Measurements from ENCODE around the gene FOXO3.
"Not testable (repeated sequence)": the region's sequence is repeated elsewhere in the genome, so short reads cannot be mapped to it uniquely, and the experiment has no call there.

Gene FOXO3

GRCh38 chr6:108560463-108561308 is at the start of gene FOXO3:
Gene FOXO3, plus strand, starts transcription at chr6:108560917. Its CDS starts 292 bp downstream, at chr6:108561209.
- DNase-seq = peak; percentile 33

DNA sequence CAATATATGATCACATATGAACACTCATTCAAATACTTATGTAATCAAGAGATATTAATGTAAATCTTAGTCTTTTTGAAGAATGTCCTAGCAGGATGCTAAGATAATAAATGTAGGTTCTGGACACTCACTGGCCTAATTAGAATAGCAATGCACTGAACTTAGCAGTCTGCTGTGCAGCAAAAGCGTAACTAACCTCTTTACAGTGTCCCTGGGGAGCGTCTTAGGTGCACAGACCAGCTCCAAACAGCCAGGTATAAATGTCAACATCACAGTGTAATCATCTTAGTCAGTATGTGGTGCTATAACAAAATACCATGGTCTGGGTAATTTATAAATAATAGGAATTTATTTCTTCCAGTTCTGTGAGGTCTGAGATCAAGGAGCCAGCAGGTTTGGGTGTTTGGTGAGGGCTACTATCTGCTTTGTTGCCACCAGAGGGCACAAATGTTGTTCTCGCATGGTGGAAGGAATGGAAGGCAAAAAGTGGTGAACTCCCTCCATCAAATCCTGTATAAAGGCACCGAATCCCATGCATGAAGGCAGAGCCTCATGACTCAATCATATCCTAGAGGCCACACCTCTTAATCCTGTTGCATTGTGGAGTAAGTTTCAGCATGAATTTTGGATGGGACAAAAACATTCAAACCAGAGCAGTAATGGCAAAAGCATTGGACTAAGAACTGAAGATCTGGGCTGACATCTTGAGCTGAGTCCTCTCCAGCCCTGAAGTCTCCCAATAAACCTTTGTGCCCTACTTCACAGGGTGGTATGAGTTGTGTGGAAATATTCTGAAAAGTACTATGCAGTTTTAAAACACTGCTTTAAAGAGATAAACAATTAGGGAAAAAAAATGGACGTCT is 41.8 kb upstream of the FOXO3 start:
- DNase-seq = no peak

GRCh38 chr6:108521616-108522107 is 39.1 kb upstream of the FOXO3 start:
- DNase-seq = no peak

DNA sequence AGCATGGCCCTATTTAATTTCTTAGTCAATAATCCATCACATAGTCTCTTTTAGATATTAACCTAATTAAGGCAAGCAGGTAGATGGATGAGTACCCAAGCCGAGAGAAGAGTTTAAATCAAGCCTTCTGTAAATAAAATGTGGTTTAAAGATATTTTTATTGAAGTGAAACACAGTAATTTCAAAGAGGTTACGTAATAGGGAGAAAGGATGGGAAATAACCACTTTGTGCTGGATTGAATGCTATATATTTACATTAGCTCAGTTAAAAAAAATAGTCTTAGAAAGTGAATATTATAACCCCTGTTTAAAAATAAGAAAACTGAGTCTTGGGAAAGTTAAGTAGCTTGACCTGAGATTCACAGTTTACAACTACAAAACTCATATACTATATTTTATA is 37.0 kb upstream of the FOXO3 start:
- DNase-seq = no peak

- no peak for DNase-seq
Measured at GRCh38 chr6:108524528-108525248, 36.0 kb upstream of the FOXO3 start.

GRCh38 chr6:108526739-108527174 is 34.0 kb upstream of the FOXO3 start:
- no peak for DNase-seq

DNA sequence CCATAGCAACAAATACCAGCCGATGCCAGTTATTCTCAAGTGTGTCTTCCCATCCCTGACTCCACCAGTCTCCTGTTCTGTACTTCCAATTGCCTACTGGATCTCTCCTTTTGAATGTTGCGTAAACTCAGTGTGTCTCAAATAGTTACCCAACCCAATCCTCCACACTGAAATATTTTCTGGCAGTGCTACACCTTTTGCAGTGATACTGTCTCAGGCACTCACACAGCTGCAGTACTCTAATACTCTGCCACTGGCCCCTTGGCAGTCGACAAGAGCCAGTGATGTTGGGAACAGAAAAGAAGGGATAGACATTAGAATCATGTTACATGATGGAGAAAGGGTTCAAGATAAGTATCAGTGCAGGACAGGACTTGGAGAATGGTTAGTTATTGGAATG is 31.8 kb upstream of the FOXO3 start:
- no peak for DNase-seq

- no peak for DNase-seq
Measured at GRCh38 chr6:108531332-108531731, 29.4 kb upstream of the FOXO3 start.

DNA sequence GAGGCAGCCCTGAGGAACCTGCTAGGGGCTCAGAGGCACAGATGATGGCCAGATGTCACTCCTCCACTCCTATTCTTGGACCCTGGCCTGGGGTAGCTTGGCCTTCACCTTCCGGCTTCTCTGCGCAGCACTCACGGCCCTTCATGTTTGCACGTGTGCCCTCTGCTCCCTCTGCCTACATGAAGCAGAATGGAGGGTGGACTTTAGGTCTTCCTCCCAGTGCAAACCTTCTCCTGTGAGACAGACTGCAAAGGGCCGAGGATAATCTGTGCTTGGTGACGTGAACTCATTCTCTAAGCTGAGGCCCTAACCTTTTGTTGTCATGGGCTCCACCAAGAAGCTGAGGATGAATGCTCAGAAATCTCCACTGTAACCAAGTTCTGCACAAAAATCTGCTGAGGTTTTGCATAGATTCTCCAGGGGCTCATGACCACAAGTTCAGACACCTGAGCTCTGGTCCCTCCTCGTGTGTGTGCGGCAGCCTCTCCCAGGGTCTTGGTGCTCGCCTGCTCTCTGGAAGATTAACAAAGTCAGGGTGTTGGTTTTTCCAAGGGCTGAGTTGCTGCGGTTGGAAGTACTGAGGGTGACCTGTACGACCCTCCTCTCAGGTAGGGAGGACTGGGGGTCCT is 25.5 kb upstream of the FOXO3 start:
- no peak for DNase-seq

- DNase-seq = not testable (repeated sequence)
Measured at GRCh38 chr6:108535920-108536535, 24.7 kb upstream of the FOXO3 start.

- DNase-seq = no peak
Measured at GRCh38 chr6:108541843-108542759, 18.6 kb upstream of the FOXO3 start.

DNA sequence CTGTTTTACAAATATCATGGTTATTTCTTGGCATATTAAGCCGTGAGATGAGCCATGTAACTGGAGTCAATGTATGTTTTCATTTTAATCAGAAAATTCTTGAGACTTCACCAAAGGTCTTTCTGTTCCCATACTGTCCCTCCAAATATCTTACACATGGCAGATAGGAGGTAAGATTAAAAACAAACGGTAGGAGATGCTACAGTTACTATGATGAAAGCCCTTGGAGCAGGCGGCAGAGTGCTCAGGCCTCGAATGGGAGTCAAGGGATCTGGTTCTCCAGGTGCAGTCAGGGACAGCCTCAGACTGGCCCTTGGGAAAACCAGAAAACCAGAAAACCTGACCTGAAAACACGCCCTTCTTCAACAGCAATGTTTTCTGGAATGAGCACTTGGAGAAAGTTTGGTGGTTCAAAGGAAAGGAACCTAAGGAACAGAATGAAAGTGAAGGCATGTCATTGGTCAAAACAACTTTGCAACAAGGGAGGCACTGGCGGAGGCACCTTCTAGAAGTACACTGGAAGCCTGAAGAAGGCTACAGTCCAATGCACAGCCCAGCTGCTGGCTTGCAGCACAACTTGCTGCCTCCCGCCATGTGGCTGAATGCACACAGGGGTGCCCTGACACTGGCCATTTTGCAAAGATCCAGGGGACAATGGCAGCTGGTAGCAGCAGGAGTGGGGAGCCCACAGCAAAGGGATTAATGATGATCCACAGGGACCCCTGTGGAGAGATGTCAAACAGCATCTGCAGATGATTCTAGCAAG is 17.4 kb upstream of the FOXO3 start:
- no peak for DNase-seq

- no peak for DNase-seq
Measured at GRCh38 chr6:108544606-108545005, 16.1 kb upstream of the FOXO3 start.

DNA sequence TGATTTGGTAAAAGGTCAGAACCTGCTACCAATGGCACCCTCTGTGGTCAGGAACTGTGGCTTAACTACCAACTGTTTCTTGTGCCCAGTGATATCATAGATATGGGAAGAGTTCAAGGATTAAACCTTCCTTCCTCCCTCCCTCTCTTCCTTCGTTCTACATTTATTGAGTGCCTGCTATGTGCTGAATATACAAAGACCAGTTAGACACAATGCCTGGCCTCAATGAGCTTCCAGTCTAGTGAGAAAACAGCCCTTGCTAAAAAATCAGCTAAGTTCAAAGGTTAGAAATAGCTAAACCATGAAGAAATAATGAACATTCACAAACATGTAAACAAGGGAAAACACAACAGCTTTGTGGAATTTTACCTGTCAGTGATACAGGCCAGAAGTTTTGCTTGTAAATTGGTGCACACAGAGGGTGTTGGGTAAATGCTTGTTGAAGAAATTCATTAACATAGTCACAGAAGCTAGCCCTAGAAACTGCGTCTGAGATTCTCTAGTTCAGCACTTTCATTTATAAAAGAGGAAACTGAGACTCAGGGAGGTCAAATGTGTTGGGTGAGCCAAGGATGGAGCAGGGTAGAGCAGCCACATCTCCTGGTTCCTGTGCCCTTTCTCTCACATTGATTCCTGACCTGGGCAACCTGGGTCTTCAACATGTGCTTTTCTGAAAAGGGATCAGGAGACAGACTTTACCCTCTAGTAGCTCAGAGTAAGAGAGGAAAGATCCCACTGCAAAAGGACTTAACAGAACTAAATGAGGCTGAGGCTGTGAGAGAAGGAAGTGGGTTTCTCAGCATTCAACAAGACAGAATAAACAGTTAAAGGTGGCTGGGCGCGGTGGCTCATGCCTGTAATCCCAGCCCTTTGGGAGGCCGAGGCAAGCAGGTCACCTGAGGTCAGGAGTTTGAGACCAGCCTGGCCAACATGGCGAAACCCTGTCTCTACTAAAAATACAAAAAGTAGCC is 14.4 kb upstream of the FOXO3 start:
- no peak for DNase-seq

GRCh38 chr6:108549241-108549640 is 11.5 kb upstream of the FOXO3 start:
- DNase-seq = no peak

DNA sequence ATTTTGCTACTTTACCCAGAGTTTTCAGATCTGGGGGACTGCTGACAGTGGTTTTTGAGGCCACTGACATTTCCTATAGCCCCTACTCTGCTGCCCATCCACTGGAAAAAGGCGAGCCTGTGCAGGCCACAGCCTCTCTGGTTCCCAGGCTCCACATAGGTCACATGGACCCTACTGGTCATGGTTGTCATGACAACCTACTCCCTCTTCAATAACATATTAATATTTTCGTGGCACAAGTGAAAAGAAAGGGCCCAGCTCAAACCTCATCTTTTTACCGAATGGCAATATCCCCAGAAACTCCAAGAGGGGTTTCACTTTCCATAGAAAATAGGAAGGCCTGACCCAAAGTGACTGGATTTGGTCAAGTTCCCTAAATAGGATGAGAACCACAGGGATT is 11.0 kb upstream of the FOXO3 start:
- DNase-seq = no peak

DNA sequence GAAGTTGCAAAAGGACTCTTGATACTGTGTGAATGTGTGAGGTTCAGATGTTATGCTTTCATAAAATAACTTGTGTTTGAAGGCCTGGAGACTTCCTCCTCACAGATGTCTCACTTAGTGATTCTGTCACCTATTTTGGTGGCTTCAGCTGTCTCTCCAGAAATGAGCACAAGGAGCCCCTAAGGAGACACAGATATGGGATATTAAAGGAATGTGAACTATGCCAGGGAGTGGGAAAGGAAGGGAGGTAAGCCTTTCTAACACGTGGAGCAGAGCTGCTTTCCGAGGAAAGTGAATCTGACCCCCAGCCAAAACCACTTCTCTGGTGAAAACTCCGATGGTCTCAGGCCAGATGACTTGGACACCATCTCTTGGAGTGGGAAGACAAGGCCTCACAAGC is 10.5 kb upstream of the FOXO3 start:
- DNase-seq = no peak

GRCh38 chr6:108555399-108556052 is 5.2 kb upstream of the FOXO3 start:
- no peak for DNase-seq

Data from cortex of kidney (tissue), 1 donor.